HG03095 (cell line): ENCODE data around the gene CAMTA1.

Source experiments
- ATAC-seq: cut with Tn5 transposase; IDR thresholded peaks from one replicate; pipeline ENCODE4 v1.9.1; 2021; ENCODE audit warnings: moderate library complexity; ENCODE audit not compliant: unreplicated experiment

Gene CAMTA1

GRCh38 chr1:7265771-7266371, 480.6 kb downstream of the CAMTA1 start:
- no peak for ATAC-seq

- ATAC-seq: no peak
Measured at GRCh38 chr1:7266561-7266960, 481.3 kb downstream of the CAMTA1 start.

DNA sequence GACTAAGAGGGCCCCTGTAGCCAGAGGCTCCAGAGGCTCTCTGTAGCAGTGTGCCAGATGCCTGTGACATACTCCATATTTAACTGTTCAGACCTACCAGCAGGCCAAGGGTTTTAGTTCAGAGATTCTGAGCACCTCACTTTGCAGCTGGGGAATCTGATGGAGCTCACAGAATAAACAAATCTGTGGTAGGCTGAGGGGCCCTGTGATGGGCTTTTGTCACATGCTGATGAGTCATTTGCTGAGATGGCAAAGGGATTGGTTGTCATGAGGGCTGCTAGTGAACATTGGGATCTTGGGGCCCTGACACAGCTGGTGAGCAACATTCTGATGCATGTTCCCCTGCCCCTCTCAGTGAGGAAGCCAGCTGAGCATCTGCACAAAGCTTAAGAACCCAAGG, 482.2 kb downstream of the CAMTA1 start:
- no peak for ATAC-seq

GRCh38 chr1:7268983-7269382, 483.7 kb downstream of the CAMTA1 start:
- ATAC-seq: no peak

DNA sequence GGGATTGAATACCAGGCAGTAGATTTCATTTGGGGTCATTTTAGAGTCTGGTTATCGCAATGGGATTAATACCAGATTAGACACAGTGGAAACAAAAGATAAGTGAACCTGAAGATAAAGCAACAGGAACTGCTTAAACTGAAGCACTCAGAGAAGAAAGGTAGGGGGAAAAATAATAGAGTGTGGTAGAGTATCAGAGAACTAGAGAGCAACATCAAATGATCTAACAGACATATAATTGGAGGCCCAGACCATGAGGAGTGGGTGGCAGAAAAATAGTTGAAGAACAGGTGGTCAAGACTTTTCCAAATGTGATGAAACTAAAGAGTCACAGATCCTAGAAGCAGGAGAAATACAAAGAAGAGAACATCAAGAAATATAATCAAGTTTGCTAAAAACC, 484.3 kb downstream of the CAMTA1 start:
- ATAC-seq: no peak

- no peak for ATAC-seq
Measured at GRCh38 chr1:7274256-7274655, 489.0 kb downstream of the CAMTA1 start.

DNA sequence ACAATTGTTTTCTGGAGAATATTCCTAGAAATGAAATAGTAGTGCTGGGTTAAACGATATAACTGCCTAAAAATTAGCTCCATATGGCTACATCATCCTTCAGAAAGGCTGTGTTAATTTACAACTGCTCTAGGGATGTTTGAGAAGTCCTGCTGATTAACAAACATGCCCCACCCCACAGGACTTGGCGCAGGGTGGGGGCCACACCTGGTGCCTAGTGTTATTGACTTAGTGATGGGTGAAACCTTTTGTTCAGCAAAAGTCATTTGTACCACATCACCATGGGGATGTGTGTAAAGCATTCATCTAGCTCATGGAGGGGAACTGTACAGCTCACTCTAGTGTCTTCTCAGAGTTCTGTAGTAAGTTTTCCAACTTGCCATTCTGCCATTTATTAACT, 492.8 kb downstream of the CAMTA1 start:
- ATAC-seq: no peak

DNA sequence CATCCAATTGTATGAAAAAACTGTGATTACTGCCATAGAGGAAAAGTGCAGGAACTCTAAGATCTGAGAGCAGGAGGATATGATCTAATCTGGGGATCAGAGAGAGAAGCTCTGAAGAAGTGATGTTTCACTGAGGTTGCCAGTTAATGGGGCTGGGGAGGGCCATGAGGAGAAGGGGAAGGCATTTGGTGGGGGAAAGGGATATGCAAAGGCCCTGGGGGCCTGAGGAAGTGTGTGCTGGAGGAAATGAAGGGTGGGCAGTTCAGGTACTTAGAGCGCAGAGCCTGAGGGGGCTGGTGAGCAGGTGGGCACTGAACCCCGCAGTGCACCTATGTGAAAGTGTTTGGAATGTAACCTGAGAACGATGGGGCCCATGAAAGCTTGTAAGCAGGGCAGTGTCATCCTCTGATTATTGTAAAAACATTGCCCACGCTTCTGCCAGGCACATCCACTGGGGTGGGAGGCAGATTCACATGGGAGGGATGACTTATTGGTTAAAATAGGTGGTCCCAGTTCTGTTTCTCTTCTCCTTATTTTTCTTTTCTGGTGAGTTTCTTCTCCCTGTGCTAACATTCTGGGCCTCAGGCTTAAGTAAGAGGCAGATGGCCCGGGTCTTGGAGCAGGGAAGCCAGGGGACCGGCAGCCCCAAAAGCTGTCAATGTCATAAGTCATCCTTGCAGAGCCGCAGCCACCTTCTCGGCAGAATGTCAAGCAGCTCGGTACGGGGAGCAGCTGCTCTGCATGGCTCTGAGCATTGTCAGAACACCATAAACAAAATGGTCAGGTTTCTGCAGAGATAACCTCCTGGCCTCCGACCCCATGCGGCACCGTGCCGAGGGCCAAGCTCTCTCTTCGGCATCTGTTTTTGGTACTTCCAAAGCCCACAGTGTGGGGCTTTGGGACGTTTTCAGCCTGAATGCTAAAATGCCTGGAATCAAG, 493.8 kb downstream of the CAMTA1 start:
- ATAC-seq: no peak

GRCh38 chr1:7279769-7280168, 494.5 kb downstream of the CAMTA1 start:
- ATAC-seq: no peak

DNA sequence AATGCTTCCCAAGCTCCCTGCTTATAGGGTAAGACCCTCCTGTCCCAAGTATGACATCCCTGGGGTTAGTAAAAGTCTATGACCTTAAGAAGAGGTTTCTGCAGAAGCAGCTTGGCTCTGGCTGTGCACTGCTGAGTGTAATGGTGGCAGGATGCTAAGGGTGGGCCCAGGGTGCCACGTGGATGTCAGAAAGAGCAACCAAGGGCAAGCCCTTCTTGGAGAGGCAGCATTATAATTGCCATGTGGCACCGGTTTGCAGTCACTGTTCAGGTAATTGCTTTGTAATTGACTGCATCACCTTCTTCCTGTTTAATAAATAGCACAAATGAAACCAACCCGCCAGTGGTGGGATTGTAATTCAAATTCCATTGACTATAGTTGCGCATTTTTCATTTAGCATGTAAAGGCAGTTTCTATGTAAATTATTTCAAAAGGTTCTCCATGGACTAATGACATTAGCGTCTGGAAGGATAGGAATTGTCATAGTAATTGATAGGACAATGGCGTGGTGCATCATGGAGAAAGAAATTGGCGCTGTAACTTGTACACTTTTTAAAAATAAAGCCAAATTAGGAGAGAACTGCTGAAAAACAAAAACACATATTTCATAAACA, 495.2 kb downstream of the CAMTA1 start:
- ATAC-seq: no peak

- no peak for ATAC-seq
Measured at GRCh38 chr1:7281821-7282220, 496.6 kb downstream of the CAMTA1 start.

DNA sequence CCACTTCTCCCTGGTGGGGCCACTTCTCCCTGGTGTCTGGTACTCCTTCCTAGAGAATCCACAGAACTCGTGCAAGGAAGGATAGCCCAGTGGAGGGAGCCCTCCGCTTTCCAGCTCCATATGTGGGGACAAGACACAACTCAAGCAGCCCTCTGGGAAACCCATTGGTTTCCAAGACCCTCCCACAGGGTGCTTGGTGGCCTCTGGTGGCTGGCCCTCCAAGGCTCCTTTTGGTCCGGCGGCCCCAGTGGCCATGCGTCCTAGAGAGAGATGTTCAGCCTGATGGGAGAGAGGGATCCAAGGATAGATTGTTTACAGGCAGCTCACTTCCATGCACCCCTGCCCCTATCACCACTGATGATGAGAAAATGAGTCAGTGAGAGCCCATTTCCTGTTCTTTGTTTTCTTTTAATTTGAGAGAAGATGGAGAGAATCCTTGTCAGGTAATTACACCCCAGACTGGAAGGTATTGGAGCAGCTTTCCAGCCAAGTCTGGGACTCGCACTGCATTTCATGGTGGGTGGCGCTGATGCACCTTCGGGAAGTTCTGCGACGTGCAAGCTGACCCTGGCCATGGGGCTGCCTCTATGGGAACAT, 499.7 kb downstream of the CAMTA1 start:
- no peak for ATAC-seq

GRCh38 chr1:7285856-7286454, 500.7 kb downstream of the CAMTA1 start:
- no peak for ATAC-seq

- ATAC-seq: no peak
Measured at GRCh38 chr1:7287013-7287412, 501.8 kb downstream of the CAMTA1 start.

GRCh38 chr1:7288992-7289391, 503.7 kb downstream of the CAMTA1 start:
- ATAC-seq: no peak

- no peak for ATAC-seq
Measured at GRCh38 chr1:7289694-7290093, 504.4 kb downstream of the CAMTA1 start.

DNA sequence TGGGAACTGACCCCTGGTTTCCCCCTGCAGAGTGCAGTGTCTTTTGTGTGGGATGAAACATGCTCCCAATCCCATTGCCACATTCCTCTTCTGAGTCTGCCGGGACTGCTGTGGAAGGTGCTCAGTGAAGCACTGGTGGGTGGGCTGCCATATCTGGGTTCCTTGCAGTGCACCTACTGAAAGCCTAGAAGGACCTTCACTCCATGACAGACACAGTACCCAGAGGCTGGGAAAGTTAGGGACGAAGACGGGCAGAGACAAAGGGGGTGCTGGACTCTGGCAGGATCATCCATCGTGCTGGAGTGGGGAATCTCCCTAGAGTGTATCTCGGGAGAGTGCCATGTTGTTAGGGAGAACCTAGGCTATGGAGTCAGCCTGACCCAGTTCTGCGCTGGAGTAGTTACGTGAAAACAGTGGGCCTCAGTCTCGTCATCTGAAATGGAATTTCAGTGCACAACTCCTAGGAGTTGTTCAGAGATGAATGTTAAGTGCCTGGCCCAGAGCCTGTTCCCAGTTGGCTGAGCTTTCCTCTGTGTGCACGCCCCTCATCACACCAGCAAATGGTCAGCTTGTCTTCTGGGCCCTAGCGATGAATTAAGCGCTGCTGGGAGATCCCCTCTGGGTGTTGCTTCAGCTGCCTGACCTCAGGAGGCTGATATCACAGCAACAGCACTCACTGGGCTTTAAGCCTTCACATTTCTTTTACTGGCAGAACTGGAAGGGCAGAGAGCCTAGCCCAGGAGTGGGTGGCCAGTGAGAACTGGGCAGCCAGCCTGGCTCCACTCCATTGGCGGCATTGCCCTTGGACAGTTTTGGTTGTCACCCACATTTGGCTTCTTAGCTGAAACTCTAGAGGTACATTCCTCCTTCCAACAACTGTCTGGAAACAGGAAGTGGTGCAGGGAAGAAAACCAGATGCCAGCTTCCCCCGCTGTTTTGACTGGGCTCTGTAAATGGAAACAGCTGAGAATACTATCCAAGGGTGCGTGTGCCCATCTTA, 506.0 kb downstream of the CAMTA1 start:
- no peak for ATAC-seq

DNA sequence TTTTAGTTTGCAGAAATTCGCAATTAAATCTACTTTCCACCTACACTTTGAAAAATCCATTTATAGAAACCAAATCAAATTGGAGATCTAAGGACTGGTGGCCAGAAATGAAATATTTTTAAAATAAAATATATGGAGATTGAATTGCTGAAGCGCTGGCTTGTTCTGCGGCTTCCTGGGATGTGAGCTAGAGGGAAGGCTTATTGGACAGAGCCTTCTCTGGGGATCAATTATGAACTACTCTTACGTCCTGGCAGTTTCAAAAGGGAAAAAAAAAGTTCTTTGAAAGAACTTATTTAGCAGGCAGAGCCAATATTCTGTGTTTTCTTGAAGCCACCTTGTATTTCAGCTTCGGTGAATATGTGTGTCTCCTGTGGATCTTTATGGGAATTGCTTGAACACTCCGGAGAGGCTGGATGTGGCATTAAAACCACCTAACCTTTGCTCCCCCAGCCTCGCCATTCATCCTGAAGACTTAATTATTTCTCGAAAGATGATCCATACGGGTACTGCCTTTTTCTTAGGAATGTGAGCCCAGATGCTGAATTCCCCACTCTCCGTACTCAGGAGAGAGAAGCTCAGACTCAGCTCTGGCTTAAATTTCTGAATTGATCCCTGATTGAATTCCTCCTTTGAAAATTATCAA, 506.9 kb downstream of the CAMTA1 start:
- ATAC-seq: no peak

DNA sequence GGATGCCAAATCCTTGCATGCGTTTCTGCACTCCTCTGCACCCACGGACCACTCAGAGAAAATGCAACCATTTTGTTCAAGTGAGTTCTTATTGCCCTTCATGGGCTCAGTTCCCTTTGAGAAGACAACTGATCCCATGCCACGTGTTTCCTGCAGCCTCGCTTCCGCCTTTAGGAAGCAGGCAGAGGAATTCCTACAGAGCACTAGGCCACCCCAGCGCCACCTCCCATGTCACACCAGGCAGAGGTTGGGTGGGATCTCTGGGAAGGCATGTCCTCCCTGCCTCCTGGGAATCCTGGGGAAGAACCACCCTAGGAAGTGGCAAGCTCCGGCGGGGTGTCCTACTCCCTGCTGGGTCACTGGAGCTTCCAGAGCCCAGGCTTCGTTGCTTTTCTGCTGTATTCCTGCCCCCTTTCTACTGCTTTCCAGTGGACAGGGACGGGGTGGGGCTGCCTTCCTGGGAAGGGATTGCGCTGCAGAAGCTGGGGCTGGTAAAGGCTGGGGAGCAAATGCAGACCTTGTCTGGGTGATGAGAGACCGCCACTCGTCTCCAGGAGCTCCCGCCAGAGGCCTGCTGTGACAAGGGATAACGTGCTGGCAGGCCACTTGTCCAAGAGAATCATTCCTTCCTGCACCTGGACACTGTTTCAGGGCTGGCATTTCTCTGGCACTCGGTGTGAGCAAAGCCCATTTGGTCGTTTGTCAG, 507.6 kb downstream of the CAMTA1 start:
- no peak for ATAC-seq
